GM12878 (cell line): ENCODE data around the gene DNMT3A. TPM values are rescaled to one million over a fixed set of nuclear protein-coding genes. Genes with fewer than 3 reads are reported as not detected.

ENCODE experiments used
- ATAC-seq: fragments of 200-7000 bp; cut with Tn5 transposase; 3 replicates; pipeline ENCODE4 v1.9.1; 2020; ENCODE audit warnings: mild to moderate bottlenecking, moderate library complexity
- BruUV-seq: library from RNA; stranded (reverse); fragments of 400-500 nt; replicated peaks from 2 replicates; lab custom pipeline; 2021; lab: Mats Ljungman, UMichigan
- CTCF ChIA-PET: fragments of 300-600 bp; sonication (Branson Sonifier 250); formaldehyde crosslinking; extraction: SDS; loops from one replicate; lab custom pipeline; 2021; ENCODE audit warnings: inconsistent platforms; lab: Yijun Ruan, JAX
- POLR2A ChIA-PET: fragments of 350-600 bp; formaldehyde crosslinking; extraction: SDS; loops from one replicate; lab custom pipeline; 2021; ENCODE audit warnings: inconsistent platforms; lab: Charles Lee
- RAD21 ChIA-PET: fragments of 300-600 bp; sonication (Branson Sonifier 250); formaldehyde crosslinking; loops from one replicate; lab custom pipeline; 2023; ENCODE audit warnings: antibody characterized with exemption; ENCODE audit not compliant: unreplicated experiment; lab: Charles Lee
- SMC1A ChIA-PET: fragments of 300-600 bp; sonication (Branson Sonifier 250); formaldehyde crosslinking; loops from one replicate; lab custom pipeline; 2023; ENCODE audit not compliant: unreplicated experiment, uncharacterized antibody; lab: Charles Lee
- DNase-seq: peaks from one replicate; pipeline ENCODE4 v3.0.0-alpha.2; 2011; ENCODE audit warnings: low read depth, low spot score
- FAIRE-seq: peaks from 3 replicates; lab custom pipeline; 2011; peaks lifted over from hg19 to GRCh38; lab: Jason Lieb, UNC
- H2AFZ ChIP-seq: 2 replicates; pipeline ENCODE4 v1.6.0; 2011; ENCODE audit warnings: low read depth, low read length, control low read depth; ENCODE audit not compliant: control insufficient read depth
- H3K27ac ChIP-seq: 2 replicates; pipeline ENCODE4 v1.5.1; 2011; ENCODE audit warnings: control low read depth; ENCODE audit not compliant: control insufficient read depth, insufficient read depth
- H3K27me3 ChIP-seq, 2 experiments: replicated peaks in 1 of 2; 2 replicates each; pipeline versions ENCODE4 v1.6.0 to v1.6.1; 2011; ENCODE audit warnings: low read length in 1 of 2; ENCODE audit not compliant: control insufficient read depth in 2 of 2, insufficient read depth in 2 of 2
- H3K36me3 ChIP-seq, 2 experiments: 2 replicates each; pipeline ENCODE4 v1.5.1; 2011; ENCODE audit warnings: low read length in 1 of 2; ENCODE audit not compliant: control insufficient read depth in 2 of 2, insufficient read depth in 2 of 2
- H3K4me1 ChIP-seq: 2 replicates; pipeline ENCODE4 v1.6.1; 2011; ENCODE audit warnings: mild to moderate bottlenecking, low read length, moderate library complexity, mixed read lengths; ENCODE audit not compliant: control insufficient read depth, insufficient read depth
- H3K4me2 ChIP-seq: 2 replicates; pipeline ENCODE4 v1.6.0; 2011; ENCODE audit warnings: control low read depth; ENCODE audit not compliant: control insufficient read depth, insufficient read depth
- H3K4me3 ChIP-seq: fragments of 200-600 bp; sonication (generic); 2 replicates; pipeline ENCODE4 v1.5.1; 2016
- H3K79me2 ChIP-seq: 2 replicates; pipeline ENCODE4 v1.6.0; 2011; ENCODE audit warnings: low read length; ENCODE audit not compliant: control insufficient read depth, insufficient read depth
- H3K9ac ChIP-seq: 2 replicates; pipeline ENCODE4 v1.8.0; 2011; ENCODE audit warnings: low read length, control low read depth, mixed read lengths; ENCODE audit not compliant: control insufficient read depth, insufficient read depth
- H3K9me3 ChIP-seq: replicated peaks from 3 replicates; pipeline ENCODE4 v1.5.1; 2011; ENCODE audit warnings: mild to moderate bottlenecking, low read length; ENCODE audit not compliant: control insufficient read depth, insufficient read depth
- H4K20me1 ChIP-seq: 2 replicates; pipeline ENCODE4 v1.6.0; 2011; ENCODE audit not compliant: control insufficient read depth, insufficient read depth
- ESRRA ChIP-seq: IDR thresholded peaks from 2 replicates; pipeline ENCODE4 v1.6.1; 2012; ENCODE audit warnings: mild to moderate bottlenecking, low read length, improper control_type of control experiment
- FOXK2 ChIP-seq: fragments of 450-650 bp; IDR thresholded peaks from 2 replicates; pipeline ENCODE4 v1.6.1; 2017; ENCODE audit warnings: mild to moderate bottlenecking, moderate library complexity
- JUND ChIP-seq: IDR thresholded peaks from 2 replicates; pipeline ENCODE4 v1.6.1; 2012; ENCODE audit warnings: low read depth, mild to moderate bottlenecking, low read length, improper control_type of control experiment, moderate library complexity
- MAX ChIP-seq: IDR thresholded peaks from 2 replicates; pipeline ENCODE4 v1.6.1; 2012; ENCODE audit warnings: low read depth, low read length, improper control_type of control experiment
- MTA3 ChIP-seq: IDR thresholded peaks from 2 replicates; pipeline ENCODE4 v1.6.1; 2012; ENCODE audit warnings: low read length, inconsistent platforms, borderline replicate concordance
- PML ChIP-seq: IDR thresholded peaks from 2 replicates; pipeline ENCODE4 v1.6.1; 2012; ENCODE audit warnings: low read length, inconsistent platforms
- RAD21 ChIP-seq: IDR thresholded peaks from 2 replicates; pipeline ENCODE4 v1.6.1; 2011; ENCODE audit warnings: mild to moderate bottlenecking, low read depth, low read length, moderate library complexity; ENCODE audit not compliant: insufficient read depth
- ZBTB33 ChIP-seq: fragments of 450-650 bp; IDR thresholded peaks from 2 replicates; pipeline ENCODE4 v1.6.1; 2017; ENCODE audit warnings: mild to moderate bottlenecking
- WGBS: methylation state at CpG from one replicate; pipeline ENCODE4 v1.1.6; 2016; ENCODE audit warnings: low lambda C conversion rate; ENCODE audit not compliant: insufficient replicate concordance, insufficient coverage; ENCODE audit errors: missing lambda C conversion rate; 5-methylcytosine and 5-hydroxymethylcytosine counted together
- in situ Hi-C: fragments of 300-500 bp; cut with MboI; formaldehyde crosslinking; loops from 9 replicates; pipeline ENCODE4 v1.14.3; 2018; ENCODE audit warnings: mixed read lengths
- intact Hi-C: fragments of 100-400 bp; cut with micrococcal nuclease; formaldehyde crosslinking; loops from one replicate; pipeline ENCODE4 v1.14.2; 2022; ENCODE audit not compliant: unreplicated experiment
- polyA plus RNA-seq, 11 experiments: library from polyadenylated mRNA; depleted of rRNA in 4 of 11; unstranded in 6 of 11; stranded (reverse) in 5 of 11; fragments of >200 nt; fragmentation: Nextera tagmentation in 4 of 11; fragmentation: Illumina TruSeq in 1 of 11; extraction: Ambion mirVana in 4 of 11; extraction: Trizol in 1 of 11; gene quantifications; 1 replicate in 1 of 11; 2 replicates in 10 of 11; pipeline versions ENCODE4 v1.2.1 to v1.2.3, GENCODE V29; 2011 to 2016; ENCODE audit warnings: inconsistent platforms in 2 of 11, missing spikeins in 2 of 11, low read depth in 1 of 11
- total RNA-seq, 4 experiments: library from RNA; depleted of rRNA in 3 of 4; stranded (reverse); fragments of >200 nt in 3 of 4; fragmentation: Illumina TruSeq in 1 of 4; extraction: Trizol in 1 of 4; gene quantifications; 2 replicates each; pipeline versions ENCODE4 v1.2.1 to v1.2.3, GENCODE V29; 2013 to 2021
- TF ChIP-seq, protein P1 (sequence below): fragments of 450-650 bp; IDR thresholded peaks from 2 replicates; pipeline ENCODE4 v1.6.1; 2017; ENCODE audit warnings: low read depth, mild to moderate bottlenecking, moderate library complexity

The DNMT3A gene
- total and polyA plus RNA-seq, 10 of the 15 experiments (the other 5 are each of a cell fraction or from before 2014, with no cell fraction given), result 7.4 to 51.6 (median 17.4) TPM

GRCh38 chr2:25190536-25190935 lies 151.2 kb downstream of the DNMT3A start:
- ChIA-PET SMC1A (interaction anchor here (0.8 to 1.2 kb wide), 2 partner anchors 28 to 37 kb away, joined by 3 read pairs; no protein-coding TSS in a partner anchor), CTCF (interaction anchor here (1.2 kb wide), 1 partner anchor 25 kb away, joined by 4 read pairs; no protein-coding TSS in a partner anchor), POLR2A (no interaction called here), RAD21 (no interaction called here)
- no peak for DNase-seq
- Histone ChIP-seq H3K36me3 (no peaks in the 10 kb centered on the region), H3K9ac (no peak overlapping the region), H3K4me1 (no peaks in the 10 kb centered on the region), H3K27me3 (no peaks in the 10 kb centered on the region), H3K4me2 (no peak overlapping the region), H3K4me3 (no peak overlapping the region), H2AFZ (no peak overlapping the region), H4K20me1 (no peaks in the 10 kb centered on the region), H3K79me2 (no peaks in the 10 kb centered on the region), H3K9me3 (no peaks in the 10 kb centered on the region), H3K27ac (no peak overlapping the region)
- ATAC-seq, result no peak
- WGBS, result 74% methylated on average over 5 of the region's 5 CpGs
- in situ Hi-C loops, result no loop called here
- FAIRE-seq, result no peak
- intact Hi-C loops, result no loop called here
- TF ChIP-seq MTA3 (no peak), ZBTB33 (no peak), JUND (no peak), PML (no peak), ESRRA (no peak), FOXK2 (no peak), MAX (no peak), RAD21 (no peak)
- TF ChIP-seq, protein P1, sequence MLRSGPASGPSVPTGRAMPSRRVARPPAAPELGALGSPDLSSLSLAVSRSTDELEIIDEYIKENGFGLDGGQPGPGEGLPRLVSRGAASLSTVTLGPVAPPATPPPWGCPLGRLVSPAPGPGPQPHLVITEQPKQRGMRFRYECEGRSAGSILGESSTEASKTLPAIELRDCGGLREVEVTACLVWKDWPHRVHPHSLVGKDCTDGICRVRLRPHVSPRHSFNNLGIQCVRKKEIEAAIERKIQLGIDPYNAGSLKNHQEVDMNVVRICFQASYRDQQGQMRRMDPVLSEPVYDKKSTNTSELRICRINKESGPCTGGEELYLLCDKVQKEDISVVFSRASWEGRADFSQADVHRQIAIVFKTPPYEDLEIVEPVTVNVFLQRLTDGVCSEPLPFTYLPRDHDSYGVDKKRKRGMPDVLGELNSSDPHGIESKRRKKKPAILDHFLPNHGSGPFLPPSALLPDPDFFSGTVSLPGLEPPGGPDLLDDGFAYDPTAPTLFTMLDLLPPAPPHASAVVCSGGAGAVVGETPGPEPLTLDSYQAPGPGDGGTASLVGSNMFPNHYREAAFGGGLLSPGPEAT, result no peak
- BruUV-seq, result no TSS peak
